Putamen (tissue), 1 donor: Measurements from ENCODE around the gene SYNE4.
"Not testable (repeated sequence)": the region's sequence is repeated elsewhere in the genome, so short reads cannot be mapped to it uniquely, and the experiment has no call there.

ENCODE experiments used
- DNase-seq: peaks from one replicate; pipeline ENCODE4 v3.0.0-alpha.2; 2016; ENCODE audit warnings: low spot score

Gene SYNE4

DNA sequence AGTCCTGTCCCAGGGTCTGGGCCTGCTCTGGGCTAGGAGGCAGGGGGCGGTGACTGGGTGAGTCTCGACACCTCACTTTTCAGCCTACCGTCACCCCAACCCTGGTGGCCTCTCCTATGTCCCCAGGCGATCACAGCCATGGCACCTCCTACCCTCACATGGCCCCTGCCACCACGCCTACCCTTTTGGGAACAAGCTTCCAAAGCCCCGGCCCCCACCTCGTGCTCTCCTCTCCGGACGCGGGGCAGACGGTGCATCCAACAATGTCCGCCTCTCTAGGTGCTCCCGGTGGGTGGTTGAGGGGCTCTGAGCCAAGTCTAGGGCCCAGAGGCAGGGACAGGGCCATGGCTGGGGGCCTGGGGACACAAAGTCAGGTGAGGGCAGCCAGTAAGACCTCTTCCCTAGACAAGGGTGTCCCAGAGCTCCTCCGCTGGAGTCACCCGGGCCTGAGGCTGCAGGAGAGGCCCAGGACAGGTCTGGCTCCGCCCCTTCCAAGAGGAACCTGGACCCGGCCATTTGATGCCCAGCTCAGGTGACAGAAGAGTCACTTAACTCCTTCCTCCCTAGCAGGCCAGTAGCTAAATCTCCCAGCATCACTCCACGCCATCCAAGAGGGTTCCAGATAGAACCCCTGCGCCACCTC is at the start of gene SYNE4:
Gene SYNE4 (minus strand): TSS at position 478 of the 643 bp plus-strand sequence. CDS start 132 bp downstream, at position 346.
- no peak for DNase-seq

GRCh38 chr19:36054733-36055686 is 46.4 kb upstream of the SYNE4 start, which contains the start of gene WDR62:
WDR62 (plus strand) TSS chr19:36054897; CDS start chr19:36054972, 75 bp downstream.
- DNase-seq = no peak

DNA sequence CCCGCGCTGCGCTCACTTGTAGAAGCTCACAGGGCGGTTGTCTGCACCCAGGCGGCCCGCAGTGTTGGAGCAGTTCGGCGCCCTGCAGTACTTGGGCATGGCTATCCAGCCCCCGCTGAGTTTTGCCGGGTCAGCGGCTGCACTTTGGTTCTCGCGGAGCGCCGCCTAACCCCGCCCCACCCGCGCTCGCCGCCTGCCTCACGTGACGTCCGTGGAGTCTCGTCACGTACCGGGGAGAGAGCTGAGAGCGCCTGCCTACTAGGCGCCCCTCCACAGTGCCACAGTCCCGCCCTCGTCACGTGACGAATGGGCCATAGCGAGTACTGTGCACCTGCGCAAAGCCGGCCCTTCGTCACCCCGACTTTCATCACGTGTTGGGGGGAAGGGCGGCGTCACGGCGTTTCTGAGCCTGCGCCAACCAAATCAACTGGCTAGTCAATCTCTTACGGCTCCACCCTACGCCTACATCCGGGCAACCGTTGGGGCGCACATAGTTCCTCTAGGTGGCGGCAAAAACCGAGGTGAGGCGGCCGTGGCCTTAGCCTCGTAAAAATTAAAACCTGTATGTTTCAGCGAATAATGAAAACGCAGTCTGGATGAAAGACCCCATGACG is 45.6 kb upstream of the SYNE4 start, which contains the start of gene THAP8:
Gene THAP8 (minus strand): TSS at position 167 of the 614 bp plus-strand sequence. CDS start 68 bp downstream, at position 99.
- peak; percentile 99 for DNase-seq

DNA sequence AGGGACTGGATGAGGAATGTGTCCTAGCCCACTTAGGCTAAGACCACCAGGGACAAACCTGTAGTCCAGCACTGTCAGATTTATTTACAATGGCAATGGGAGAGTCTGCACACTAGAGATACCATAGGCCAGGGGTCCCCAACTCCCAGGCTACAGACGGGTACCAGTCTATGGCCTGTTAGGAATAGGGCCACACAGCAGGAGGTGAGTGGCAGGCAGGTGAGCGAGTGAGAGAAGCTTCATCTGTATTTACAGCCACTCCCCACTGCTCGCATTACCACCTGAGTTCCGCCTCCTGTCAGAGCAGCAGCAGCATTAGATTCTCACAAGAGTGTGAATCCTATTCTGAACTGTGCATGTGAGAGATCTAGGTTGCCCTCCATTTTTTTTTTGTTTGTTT is 43.0 kb upstream of the SYNE4 start:
- DNase-seq = no peak

GRCh38 chr19:36051236-36051635 is 42.6 kb upstream of the SYNE4 start:
- peak; percentile 24 for DNase-seq

DNA sequence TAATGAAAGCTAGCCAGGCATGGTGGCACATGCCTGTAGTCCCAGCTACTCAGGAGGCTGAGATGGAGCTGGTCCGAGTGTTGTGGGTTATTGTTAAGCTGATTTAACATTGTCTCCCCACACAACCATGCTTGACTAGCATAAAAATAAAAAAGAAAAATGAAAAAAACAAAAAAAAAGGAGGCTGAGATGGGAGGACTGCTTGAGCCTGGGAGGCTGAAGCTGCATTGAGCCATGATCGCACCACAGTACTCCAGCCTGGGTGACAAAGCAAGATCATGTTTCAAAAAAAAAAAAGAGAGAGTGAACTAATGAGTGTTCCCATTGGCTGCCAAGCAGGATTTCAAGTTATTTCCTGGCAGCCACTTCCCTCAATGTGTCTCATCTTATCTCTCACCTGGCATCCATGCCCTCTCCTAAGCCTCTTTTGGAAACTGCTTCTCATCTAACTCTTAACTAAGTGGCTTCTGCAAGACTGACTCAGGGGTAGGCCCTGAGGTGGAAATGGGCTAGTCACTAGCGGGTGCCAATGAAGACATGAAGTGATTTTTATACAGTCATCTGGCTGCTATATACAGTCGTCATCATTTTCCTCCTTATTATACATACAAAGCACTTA is 40.6 kb upstream of the SYNE4 start:
- no peak for DNase-seq

DNA sequence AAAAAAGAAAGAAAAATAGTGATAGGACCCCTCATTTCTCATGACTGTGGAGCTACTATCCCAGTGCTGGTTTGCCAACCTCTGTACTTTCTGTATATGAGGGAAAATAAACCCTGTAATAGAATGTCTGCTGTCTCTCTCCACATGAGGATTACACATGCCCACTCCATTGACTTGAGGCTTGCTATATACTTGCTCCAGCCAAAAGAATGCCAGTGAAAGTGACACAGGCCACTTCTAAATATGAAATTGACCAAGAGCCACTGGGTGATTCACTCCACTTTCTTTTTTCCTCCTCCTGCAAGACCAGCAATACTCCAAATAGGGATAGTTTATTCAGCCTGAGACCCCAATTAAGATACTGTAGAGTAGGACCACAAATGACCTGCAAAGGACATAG is 39.2 kb upstream of the SYNE4 start:
- DNase-seq = no peak

- DNase-seq = peak; percentile 42
These were observed 37.9 kb upstream of the SYNE4 start for GRCh38 chr19:36046443-36047050.

GRCh38 chr19:36043952-36044351 is 35.3 kb upstream of the SYNE4 start:
- no peak for DNase-seq

DNA sequence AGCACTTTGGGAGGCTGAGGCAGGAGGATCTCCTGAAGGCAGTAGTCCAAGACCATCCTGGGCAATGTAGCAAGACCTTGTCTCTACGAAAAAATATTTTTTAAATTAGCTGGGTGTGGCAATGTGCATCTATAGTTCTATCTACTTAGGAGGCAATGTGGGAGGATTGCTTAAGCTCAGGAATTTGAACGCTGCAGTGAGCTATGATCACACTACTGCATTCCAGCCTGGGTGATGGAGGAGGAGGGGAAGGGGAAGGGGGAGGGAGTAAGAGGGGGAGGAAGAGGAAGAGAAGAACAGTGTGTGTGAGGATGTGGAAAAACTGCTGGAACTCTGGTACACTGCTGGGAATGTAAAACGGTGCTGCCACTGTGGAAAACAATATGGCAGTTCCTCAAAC is 33.2 kb upstream of the SYNE4 start:
- peak; percentile 67 for DNase-seq

- not testable (repeated sequence) for DNase-seq
These were observed 32.5 kb upstream of the SYNE4 start for GRCh38 chr19:36041092-36041491.

DNA sequence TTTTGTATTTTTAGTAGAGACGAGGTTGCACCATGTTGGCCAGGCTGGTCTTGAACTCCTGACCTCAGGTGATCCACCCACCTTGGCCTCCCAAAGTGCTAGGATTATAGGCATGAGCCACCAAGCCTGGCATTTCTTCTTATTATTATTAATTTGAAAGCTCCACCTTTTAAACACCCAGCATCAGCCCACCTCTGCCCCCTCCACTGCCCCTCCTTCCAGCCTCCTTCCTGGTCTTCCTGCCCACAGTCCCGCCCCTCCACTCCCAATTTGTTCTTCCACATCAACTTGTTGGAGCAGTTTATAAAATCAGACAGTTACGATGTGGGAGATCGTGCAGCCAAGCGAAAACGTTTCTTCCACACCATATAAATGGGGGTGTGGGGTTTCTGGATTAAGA is 31.9 kb upstream of the SYNE4 start:
- no peak for DNase-seq

DNA sequence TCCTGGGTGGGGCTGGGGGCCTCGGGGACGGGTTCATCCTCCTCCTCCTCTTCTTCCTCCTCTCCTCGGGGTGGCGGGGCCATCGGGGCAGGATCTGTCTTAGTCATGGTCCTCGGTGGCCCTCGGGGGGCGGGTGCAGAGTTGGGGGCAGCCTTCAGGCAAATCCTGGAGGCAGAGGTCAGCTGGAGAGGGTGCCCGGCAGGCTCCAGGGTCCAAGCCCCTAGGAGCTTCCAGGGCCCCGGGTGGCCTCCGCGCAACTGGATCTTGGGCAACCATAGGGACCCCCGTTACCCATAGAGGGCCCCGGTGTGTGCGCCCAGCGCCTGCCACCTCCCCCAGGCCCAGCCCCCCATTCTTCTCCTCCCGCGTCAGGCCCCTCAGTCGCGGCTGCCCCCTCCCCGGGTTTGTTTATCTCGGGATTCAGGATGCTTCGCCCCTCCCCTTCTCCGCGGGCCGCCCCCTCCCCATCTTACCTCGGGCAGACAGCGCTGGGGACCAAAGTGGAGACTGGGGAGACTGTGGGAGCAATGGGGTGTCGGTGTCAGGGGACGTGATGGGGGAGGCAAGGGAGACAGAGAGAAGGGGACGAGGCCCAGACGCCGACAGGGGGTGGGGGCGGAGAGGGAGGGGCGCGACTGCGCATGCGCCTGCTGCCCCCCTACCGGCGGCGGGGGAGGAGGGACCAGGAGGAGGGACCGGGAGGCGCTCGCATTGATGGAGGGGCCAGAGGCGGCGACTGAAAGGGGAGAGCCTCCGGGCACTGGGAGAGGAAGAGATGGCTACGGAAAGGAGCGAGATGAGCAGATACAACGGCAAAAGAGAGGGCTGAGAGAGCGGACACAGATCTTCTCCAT is 23.9 kb upstream of the SYNE4 start, which contains the start of gene CLIP3:
Gene CLIP3 (minus strand): TSS at position 623 of the 854 bp plus-strand sequence. CDS start 516 bp downstream, at position 107.
- peak; percentile 82 for DNase-seq

DNA sequence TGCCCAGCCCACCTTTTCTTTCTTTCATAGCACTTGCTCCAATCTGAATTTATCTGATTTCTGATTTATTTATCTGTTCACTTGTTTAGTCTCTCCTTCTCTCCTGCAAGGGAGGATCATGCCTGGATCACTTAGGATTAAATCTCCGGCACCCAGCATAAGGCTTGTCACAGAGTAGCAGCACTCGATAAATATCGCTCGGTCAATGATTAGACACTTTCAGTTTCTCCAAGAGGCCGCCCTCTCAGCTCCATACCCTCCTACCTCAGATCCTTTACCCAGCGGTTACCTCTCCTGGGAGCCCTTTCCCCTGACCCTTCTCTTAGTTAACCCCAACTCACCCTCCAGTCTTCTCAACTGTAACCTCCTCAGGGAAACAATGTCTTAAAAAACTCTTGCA is 22.7 kb upstream of the SYNE4 start:
- DNase-seq = no peak

DNA sequence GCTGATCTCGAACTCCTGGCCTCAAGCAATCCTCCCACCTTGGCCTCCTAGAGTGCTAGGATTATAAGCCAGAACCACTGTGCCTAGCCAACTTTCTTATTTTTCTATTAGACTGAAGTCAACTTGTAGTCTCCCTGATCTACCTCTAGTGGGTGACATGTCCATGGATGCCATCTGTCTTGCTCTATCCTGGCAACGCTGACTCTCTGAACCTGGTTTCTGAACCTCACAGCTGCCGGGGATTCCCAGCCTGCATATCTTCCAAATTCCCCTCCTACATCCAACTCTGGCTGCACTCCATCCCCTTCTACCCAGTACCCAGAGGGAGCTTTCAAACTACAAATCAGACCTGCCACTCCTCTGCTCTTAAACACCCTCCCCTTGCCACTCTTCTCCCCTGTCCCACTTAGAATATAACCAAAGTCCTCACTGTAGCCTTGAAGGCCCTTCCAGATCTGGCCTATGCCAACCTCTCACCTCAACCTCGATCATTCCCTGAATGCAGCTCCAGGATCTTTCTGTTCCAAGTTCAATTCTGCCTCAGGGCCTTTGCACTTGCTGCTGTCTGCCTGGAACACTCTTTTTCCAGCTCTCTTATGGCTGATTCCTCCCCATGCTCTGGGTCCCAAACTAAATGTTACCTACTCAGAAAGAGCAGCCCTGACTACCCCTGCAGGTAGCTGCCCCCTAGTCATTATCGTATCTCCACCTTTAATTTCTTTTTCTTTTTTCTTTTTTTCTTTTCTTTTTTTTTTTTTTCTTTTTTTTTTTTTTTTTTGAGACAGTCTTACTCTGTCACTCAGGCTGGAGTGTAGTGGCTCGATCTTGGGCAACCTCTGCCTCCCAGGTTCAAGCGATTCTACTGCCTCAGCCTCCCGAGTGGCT is 21.9 kb upstream of the SYNE4 start:
- no peak for DNase-seq

- DNase-seq = peak; percentile 79
These were observed 19.9 kb upstream of the SYNE4 start for GRCh38 chr19:36028313-36029041.

- no peak for DNase-seq
These were observed 19.1 kb upstream of the SYNE4 start for GRCh38 chr19:36027696-36028095.

DNA sequence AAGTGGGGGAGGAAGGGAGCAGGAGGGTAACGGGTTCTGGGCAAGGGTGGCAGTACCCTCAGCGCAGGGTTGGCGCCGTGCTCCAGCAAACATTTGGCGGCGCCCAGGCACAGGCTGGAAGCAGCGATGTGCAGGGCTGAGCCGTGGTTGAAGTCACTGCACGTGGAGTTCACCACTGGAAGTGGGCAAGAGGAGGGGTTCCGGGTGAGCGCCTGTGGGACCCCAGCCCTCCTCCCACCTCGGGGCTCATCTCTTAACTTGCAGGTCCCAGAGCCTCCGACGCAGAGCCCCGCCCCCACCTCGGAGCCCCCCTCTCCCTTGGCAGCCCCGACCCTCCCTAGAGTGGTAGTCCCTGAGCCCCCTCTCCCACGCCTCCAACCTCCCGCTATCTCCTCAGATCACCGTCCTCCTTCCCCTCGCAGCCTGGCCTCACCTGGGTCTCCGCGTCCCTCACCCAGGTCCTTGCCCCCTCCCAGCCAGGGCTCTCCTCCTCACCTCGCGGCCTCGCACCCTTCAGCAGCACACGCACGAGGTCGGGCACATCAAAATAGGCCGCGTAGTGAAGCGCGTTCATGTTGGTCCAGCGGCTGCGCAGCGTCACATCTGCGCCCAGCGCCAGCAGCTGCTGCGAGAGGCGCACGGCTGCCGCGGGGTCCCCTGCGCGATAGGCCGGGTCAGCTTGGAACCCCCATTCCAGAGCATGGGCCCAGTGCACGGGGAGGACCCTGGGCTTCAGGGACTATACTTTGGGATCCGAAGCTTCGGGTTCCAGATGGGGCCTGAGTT is 17.7 kb upstream of the SYNE4 start:
- DNase-seq = no peak
